ENCODE measurements around the gene OR6C6.

DNA sequence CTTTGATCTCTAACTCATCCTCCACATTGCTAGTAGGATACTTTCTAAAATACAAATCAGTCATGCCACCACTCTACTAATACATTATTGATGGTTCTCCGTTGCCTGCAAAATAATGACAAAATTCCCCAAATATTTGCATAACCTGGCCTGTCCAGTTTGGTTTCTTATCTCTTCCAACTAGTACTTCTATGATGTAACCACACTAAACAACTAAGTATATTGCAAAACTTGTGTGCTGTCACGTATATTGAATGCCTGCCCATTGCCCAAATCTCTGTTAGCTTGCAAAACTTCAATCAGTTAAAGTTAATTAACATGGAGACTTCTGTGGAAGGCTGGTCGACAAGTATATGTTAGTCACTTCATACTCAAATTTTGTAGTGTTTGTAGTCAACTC, 45.4 kb downstream of the OR6C6 start:
- TF ChIP-seq POLR2A (IDR thresholded peaks at IDR 0.05) (no peak), CTCF (IDR thresholded peaks at IDR 0.05) (no peak)
